NCI-H526 (cell line): Measurements from ENCODE around the gene ANTXR1.
A peak's percentile ranks its signal among the peaks of the same experiment; 100 is the strongest.

ENCODE experiments used
- DNase-seq, 2 experiments: peaks; one replicate each; lab custom pipeline; 2025; lab: John Stamatoyannopoulos, UW

ANTXR1 gene

DNA sequence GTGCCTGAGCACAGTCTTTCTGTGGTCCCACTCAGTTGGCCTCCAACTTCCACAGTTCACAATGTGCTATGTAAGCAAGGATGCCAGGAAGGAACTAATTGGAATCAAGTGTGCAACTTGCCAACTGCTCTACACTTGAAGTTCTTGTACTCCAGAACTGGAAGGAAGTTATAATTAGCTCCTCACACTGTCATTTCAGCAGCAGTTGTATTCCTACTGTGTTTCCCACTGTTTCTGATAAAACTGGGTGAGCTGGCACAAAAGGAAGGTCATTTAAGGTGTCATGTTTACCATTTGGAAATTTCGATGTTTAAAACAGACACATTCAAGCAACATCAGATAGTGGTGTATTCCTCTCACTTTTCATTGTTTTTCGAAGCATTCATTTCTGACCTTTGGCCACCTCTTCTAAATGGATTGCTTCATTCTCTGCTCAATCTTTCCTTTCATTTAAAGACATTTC lies 84.2 kb downstream of the ANTXR1 start:
- no peak for DNase-seq

DNA sequence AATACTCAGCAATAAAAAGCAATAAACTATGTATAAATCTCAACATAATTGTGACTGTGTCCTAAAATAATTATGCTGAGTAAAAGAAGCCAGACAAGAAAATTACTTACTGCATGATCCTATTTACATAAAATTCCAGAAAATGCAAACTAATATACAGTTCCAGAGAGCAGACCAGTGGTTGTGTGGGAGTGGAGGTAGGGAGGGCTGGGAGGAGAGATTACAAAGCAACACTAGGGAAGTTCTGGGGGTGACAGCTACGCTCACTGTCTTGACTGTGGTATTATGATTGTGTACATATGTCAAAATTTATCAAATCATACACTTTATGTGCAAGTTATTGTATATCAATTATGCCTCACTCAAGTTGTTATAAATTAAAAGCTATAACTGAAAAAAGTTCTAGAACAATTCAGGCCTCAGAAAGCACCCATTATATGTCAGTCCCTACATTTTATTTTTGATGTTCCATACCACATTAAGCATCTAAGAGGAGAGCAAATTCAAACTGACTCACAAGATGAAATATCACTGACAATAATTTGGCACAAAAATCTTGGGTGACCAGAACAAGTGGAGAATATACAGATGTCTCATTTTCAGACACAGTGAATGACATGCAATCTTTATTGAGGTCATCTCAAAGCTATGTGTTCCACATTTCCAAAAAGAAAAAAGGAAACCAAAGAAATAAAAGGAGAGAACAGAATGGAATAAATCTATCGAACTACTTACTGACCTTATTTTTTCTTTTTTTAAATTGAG lies 85.1 kb downstream of the ANTXR1 start:
- DNase-seq = peak; percentile 11 to 56

- no peak for DNase-seq
These were observed 86.6 kb downstream of the ANTXR1 start for GRCh38 chr2:69099541-69099940.

DNA sequence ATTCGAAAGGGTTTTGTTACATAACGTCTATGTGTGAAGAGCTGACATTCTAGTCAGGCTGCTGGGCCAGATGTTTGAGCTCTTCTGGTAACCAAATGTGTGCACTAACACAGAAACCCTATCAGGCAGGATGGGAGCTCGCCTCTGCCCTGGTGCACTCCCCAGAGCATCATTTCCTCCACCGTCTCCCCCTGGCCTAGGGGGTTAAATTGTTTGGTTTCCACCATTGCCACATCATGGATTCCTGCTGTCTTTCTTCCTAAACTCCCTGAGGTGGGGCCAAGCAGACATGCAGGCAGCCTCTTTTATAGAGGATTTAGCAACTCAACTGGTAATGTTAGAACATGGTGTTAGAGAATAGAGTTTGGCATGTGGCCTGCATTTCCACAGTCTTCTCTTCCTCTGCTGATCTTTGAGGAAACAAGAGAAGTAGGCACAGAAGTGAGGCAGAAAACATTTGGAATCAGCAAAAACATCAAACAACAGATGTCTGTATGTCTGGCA lies 87.3 kb downstream of the ANTXR1 start:
- DNase-seq = no peak

GRCh38 chr2:69102041-69102593 lies 89.1 kb downstream of the ANTXR1 start:
- DNase-seq = no peak

DNA sequence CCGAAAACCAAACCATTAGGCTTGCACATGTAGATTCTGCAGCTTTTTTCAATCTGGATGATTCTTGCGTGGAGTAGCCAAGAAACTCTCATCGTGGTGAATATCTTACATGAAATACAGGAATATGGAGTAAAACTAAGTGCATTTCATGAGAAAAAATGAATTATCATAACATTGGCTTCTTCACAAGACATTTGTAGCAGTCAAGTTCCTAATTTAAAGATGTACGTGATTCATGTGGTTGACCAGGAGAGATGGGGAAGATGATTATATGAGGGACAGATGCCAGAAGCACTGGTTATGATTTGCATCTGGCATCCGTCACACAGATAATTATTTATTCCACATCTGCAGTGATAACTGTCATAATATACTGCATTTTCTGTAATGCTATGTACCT lies 90.4 kb downstream of the ANTXR1 start:
- no peak for DNase-seq

- DNase-seq = no peak
These were observed 91.3 kb downstream of the ANTXR1 start for GRCh38 chr2:69104261-69104660.

- DNase-seq = no peak
These were observed 96.3 kb downstream of the ANTXR1 start for GRCh38 chr2:69109255-69109654.

- no peak for DNase-seq
These were observed 98.1 kb downstream of the ANTXR1 start for GRCh38 chr2:69111076-69111475.

DNA sequence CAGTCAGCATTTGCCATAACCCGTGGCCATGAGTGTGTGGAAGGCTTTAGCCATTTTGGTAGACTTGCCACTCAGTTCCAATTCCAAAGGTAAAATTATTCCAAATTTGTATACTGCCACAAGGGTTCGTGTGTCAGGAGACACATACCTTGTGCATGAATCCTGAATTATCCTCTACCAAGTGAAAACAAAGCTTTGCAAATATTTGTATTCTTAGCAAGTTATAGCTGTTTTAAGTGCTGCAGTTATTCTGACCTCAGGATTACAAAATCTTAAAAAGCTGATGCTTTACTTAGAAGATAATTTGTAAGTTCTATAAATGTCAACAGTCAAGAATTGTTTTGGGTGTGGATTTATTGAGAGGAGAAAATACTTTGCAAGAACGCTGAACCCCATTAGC lies 100.6 kb downstream of the ANTXR1 start:
- no peak for DNase-seq

- DNase-seq = no peak
These were observed 101.6 kb downstream of the ANTXR1 start for GRCh38 chr2:69114534-69114933.

DNA sequence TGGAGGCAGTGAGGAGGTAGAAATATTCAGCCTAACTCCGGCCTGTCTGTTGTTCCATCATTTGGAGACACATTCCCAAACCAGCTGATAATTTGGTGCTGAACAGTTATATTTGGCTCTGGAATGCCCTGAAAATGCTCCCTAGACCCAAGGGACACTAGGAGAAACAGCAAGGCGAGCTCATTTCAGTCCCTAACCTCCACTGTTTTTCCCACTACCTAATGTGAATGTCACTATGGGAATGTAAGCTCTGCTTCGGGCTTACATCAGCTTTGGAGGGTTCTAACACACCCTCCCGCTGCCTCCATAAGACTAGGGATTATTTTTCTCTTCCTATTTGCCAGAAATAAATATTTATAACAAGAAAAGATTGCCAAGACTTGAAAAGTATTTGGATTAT lies 103.5 kb downstream of the ANTXR1 start:
- no peak for DNase-seq

- no peak for DNase-seq
These were observed 105.6 kb downstream of the ANTXR1 start for GRCh38 chr2:69118609-69119008.

GRCh38 chr2:69119104-69119894 lies 106.3 kb downstream of the ANTXR1 start:
- peak; percentile 13 to 60 for DNase-seq

DNA sequence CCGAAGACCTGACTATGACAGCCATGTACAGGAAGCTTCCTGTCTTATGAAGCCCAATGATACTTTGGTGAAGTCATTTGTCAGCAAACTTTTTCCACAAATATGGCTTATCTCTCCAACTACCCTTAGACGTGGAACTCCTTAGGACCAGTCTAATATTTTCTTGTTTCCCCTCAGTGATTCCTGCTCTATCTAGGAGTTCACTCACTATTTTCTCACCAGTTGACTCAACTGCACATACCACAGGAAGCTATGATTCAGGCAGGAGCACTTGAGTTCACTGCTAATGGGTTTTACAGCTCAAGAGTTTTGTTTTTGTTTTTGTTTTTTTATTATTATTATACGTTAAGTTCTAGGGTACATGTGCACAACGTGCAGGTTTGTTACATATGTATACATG lies 109.3 kb downstream of the ANTXR1 start:
- DNase-seq = no peak

GRCh38 chr2:69123182-69123581 lies 110.2 kb downstream of the ANTXR1 start:
- no peak for DNase-seq

DNA sequence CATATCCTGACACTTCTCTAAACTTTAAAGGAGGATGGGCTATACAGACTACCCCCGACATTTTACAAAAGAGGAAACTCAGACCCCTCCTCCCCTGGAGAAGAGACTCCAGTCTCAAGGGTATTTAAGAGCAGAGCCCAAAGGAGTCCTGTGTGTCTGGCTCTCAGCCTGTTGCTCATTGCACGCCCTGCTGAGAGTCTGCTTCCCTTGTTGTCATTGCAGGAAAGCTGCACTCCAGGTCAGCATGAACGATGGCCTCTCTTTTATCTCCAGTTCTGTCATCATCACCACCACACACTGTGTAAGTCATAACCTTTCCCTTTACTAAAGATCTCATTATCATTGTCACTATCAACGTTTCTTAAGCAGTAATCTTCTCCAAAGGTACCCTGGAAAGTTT lies 111.4 kb downstream of the ANTXR1 start:
- no peak for DNase-seq

DNA sequence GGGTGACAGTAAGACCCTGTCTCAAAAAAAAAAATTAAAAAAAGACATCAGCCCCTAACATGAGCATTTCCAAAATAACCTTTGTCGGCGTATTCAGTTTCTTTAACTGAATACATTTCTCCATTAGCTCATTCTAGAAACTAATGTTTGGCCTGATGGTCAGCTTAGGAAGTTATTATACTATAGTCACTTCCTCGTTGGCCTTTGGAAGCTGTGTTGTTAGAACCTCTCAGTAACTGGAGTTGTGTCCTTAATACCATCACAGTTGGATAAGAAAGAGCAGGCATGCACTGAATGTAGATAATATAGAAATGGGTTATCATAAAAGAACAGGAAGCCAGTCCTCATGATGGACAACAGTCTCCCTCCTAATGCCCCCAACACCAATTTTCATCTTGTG lies 112.8 kb downstream of the ANTXR1 start:
- no peak for DNase-seq

DNA sequence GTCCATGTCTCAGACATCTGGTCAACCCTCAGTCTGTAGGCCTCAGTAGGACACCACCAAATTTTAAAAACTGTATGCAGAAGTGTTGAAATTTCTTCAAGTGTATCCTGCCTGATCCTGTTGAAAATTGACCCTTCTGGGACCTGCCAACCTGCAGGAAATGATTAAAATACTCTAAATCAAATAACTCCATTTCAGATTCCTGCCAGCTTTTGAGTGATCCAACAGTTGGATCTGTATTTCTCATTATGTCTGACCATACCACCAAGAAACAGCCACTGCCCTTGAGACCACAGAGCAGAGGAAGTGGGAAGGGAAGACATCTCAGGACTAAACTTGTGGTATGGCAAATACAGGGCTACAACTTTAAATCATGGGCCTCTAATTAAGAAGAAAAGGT lies 113.4 kb downstream of the ANTXR1 start:
- DNase-seq = no peak

GRCh38 chr2:69131452-69131851 lies 118.5 kb downstream of the ANTXR1 start:
- no peak for DNase-seq

DNA sequence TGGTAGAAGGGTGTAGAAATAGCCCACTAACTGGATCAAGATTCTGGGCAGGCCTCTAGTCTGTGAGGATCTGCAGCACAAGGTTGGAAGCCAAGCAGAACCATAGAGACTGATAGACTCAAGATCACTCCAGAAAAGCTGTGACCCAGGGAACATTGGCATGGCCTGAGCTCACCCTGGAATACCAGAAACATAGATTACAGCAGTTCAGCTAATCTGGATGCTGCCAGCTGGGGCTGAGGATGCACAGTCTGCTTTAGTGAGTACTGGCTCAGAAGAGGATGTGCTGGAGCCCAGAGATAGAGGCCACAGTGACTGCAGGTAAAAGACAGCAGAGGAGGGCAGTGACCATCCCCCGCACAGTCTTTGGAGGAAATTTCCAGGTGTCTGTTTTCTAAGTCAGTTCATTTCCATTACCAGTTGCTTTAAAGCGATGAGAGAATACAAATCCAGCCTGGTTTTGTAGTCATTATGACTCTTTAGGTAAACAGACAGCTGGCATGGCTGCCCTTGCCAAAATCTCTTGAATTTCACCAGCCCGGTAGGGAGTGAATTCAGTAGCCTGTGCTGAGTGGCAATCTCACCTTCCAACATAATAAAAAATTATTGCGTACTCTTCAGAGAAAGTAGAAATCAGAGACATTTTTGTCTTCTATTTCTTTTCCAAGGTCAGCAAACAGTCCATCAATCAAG lies 119.2 kb downstream of the ANTXR1 start:
- DNase-seq = no peak

- no peak for DNase-seq
These were observed 120.1 kb downstream of the ANTXR1 start for GRCh38 chr2:69132960-69133590.
